Measurements from ENCODE around the gene PLA2G12B.
"Not testable (repeated sequence)": the region's sequence is repeated elsewhere in the genome, so short reads cannot be mapped to it uniquely, and the experiment has no call there.

GRCh38 chr10:72921147-72921683 lies 33.4 kb downstream of the PLA2G12B start:
- not testable (repeated sequence) for TF ChIP-seq CTCF (conservative IDR thresholded peaks at IDR 0.05; ENCODE audit: low read depth, low read length); EZH2phosphoT487 (IDR thresholded peaks at IDR 0.05; ENCODE audit: borderline replicate concordance, low read length)

All from PC-3 (cell line).